Muscle of arm (tissue), 12 donors: ENCODE results near the gene LYPD4. TPM values are rescaled to one million over a fixed set of nuclear protein-coding genes. Genes with fewer than 3 reads are reported as not detected.
A peak's percentile ranks its signal among the peaks of the same experiment; 100 is the strongest.
"Not testable (repeated sequence)": the region's sequence is repeated elsewhere in the genome, so short reads cannot be mapped to it uniquely, and the experiment has no call there.

ENCODE experiments used
- DNase-seq: peaks from one replicate; pipeline ENCODE4 v3.0.0-alpha.2; 2013
- polyA plus RNA-seq, 12 donors: library from polyadenylated mRNA; unstranded; fragments of 120-200 nt; gene quantifications; one replicate each; pipeline ENCODE4 v1.2.1, GENCODE V29; 2013; ENCODE audit not compliant: insufficient read length in 12 of 12

LYPD4 gene
- polyA plus RNA-seq, 12 donors, result not detected

DNA sequence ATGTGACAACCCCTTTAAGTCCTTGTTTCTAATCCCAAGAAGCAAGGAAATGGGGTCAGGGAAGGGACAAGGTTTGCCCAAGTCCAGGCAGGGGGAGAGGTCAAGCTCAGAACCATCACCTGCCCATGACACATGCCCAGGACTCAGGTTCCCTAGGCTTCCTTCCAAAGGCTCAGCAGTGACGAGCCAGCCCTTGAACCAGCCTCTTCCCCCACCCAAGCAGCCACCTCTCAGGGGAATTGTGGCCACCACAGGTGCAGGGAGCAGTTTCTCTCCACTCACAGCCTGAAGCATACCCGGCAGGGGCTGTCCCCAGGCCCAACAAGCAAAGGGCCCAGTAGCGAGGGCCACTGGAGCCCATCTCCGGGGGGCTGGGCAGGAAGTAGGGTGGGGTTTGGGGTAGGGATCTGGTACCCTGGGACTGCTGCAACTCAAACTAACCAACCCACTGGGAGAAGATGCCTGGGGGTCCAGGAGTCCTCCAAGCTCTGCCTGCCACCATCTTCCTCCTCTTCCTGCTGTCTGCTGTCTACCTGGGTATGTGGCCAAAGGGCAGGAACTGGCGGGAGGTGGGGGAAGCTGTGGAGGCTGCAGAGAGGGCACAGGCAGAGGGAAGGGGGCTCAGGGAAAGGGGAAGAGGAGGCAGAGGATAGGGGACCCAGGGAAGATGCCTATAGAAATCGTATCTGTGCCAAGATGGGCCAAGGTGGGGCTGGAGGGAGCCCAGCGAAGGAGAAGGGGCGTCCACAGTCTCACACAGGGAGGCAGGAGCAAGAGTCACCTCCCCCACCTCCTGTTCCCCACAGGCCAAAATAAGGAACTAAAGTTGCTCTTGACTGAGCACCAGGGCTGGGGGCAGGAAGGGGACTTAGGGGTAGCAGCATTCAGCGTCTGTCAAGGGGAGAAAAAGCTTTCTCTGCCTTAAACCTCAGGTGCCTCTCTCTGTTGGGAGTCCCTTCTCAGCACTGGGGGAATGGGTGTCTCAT lies 32.7 kb upstream of the LYPD4 start, which contains the start of gene CD79A:
Gene CD79A, plus strand, starts transcription at position 433 of the 986 bp plus-strand sequence. Its CDS starts 26 bp downstream, at position 459.
- no peak for DNase-seq

DNA sequence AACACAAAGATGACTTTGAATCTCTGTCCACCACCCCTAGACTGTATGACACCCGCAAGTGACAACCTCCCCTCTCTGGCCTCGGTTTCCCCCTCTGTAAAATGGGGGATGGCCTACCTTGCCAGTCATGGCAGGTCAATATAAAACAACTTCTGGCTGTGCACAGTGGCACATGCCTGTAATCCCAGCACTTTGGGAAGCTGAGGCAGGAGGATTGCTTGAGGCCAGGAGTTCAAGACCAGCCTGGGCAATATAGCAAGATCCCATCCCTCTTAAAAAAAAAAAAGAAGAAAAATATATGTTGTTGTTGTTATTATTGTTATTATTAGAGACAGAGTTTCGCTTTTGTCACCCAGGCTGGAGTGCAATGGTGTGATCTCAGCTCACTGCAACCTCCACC lies 31.5 kb upstream of the LYPD4 start:
- DNase-seq, result not testable (repeated sequence)

DNA sequence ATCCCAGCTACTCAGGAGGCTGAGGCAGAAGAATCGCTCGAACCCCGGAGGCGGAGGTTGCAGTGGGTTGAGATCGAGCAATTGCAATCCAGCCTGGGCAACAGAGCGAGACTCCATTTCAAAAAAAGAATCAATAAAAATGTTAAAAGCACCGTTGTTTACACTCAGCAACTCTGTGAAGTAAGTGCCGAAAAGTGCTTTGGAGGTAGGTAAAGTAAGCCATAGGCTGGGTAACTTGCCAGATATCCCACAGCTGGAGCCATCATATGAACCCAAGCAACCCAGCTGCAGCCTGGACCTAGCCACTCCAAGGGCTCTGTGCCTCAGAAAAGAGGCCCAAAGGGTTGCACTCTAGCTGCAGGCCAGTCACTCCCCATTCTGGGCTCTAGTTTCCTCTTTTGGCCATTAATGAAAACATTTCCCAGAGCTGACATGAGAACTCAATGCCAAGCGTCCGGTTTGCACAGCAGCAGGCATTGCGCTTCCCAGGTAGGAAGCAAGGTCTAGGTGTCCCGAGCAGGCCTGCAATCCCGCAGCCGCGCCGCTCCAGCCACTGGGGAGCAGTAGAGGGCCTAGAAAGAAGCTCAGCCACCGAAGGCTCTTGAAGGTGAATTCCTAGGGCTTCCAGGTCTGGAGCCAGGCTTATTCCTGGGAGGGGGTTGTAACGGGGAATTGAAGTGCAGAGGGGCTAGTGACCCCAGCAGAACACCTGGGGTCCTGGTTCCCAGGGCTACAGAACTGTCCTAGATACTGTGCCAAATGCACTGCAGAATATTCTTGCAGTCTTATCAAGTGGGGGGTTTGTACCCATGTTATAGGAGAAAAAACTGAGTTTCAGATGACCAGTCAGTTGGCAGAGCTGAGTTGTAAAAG lies 28.5 kb upstream of the LYPD4 start:
- no peak for DNase-seq

DNA sequence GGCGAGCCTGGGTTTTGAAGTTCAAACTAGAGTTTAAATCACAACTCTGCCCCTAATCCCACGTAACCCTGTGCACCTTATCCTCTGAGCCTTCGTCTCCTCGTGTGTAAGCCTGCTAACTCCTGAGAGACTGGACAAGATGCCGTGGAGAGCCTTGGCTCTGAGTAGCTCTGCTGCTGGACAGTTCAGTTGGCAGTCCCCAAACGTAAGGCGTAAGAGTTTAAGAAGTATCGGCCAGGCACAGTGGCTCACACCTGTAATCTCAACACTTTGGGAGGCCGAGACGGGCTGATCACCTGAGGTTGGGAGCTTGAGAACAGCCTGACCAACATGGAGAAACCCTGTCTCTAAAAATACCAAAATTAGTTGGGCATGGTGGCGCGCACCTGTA lies 27.9 kb upstream of the LYPD4 start:
- DNase-seq, result no peak

DNA sequence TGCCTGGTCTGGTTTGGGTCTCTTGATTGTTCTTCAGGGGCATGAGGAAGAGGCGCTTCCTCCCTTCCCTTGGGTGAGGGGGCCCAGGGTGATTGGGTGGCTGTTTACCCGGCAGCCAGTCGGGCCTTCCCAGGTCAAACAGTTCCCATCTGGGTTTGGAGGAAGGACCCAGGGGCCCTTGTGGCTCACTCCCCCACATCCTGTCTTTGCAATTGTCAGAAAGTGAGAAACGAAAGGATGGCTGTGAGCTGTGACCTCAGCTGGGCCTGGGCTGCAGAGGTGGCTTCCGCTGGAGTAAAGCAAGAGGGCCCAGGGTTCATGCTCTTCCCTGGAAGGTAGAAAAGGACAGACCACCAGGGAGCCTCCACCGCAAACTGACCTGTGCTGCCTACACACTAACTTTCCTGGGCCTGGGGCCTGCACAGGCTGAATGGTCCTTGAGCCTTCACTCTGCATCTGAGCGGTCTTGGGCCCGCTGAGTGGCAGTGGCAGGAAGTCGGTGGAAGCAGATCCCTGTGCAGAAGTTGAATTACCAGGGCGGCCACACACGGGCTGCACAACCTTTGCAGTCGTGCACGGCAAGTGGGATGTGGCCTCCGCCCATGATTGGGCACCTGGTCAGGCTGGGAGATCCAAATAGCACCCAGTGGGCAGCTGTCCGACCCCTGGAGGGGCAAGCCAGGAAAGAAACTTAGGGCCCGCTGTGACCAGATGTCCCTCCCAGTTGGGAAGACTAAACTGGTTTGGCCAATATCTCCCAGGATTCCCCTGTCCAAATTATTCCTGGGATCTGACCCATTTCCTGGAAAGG lies 27.3 kb upstream of the LYPD4 start:
- no peak for DNase-seq

DNA sequence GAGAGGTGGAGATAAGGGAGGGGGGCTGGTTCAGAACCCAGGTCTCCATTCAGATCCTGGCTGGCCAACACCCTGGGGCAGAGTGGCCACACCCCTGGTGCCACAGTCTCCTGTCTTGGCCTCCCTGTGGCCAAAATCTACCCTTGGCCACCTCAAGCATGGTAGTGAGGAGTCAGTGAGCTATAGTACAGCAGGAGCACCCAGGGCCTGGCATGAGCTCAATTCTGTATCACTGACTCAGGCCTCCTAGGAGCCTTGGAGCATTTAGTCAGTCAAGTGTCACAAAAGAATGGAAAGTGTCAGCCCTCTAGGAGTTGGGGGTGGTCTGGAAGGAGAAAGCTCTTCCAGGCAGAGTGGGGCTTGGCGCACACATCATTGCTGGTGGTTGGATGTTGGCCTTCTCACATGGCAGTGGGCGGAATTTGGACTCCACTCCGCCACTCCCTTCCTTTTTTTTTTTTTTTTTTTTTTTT lies 26.0 kb upstream of the LYPD4 start:
- no peak for DNase-seq

DNA sequence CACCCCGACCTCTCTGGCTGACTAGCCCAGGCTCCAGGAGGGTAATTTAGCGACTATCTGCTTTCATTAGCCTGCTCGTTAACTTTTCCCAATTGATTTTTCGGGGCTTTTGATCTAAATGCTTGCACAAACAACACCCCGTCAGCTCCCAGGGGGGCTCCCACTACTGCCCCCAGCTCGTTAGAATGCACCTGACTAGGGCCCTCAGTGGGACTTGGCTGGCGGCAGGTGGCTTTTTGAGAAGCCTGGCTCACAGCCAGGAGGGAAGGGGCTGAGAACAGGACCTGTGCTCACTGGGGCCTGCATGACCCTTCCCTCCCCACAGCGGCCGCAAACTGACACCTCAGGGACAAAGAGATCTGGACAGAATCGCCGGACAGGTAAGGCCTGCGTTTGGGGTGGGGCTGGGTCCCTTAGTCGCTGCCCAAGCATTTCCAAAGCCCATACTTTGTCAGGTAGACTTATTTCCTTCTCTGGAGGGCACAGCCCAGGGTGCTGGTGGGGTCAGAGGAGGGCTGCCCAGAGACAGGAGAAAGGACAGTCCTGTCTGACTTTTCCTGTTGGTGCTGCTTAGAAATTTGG lies 25.0 kb upstream of the LYPD4 start:
- DNase-seq, result no peak

DNA sequence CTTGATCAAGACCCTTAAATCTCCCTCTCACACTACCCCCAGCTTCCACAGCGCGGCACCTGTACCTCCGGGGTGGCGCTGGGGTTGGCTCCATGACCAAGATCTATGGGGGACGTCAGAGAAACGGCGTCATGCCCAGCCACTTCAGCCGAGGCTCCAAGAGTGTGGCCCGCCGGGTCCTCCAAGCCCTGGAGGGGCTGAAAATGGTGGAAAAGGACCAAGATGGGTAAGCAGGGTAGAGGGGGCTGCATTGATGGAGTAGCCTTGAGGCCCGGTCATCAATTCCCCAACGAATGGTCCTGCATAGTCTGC lies 24.5 kb upstream of the LYPD4 start:
- DNase-seq, result no peak

DNA sequence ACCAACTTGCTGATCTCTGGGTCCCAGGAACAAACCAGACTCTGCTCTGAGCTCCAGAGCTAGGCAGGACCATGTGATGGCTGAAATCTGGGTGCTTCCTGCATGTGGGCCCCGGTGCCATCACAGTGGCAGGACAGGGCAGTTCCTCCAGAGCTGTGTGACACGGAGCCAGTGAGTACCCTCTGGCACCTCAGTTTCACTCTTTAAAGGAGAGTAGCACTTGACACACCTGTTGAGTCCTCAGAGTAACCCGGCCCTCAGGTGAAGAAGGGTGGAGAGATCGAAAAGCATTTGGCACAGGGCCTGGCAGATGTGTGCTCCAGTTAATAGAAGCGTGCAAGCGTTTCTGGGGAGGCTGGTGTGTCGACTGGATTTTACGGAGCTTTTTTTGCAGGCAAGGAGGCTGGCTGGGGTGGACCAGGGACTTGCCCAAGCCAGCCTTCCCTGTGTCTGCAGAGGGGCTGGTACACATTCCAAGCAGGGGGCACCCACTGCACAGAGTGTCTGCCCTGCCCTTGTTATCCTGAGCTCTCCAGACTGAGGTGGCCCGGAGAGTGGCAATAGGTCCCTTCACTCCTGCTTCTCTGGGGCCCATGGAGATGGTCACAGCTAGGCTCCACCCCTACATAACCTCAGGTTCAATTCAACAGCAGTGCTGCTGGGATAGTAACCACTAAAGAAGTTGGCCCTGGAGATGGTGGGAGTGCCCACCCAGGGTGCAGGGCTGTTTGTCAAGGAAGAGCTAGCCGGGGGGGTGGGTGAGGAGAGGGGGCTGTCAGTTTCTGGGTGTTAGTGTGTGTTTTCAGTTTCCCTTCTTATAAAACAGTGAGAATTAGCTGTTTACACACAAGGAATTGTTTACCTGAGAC lies 23.9 kb upstream of the LYPD4 start:
- no peak for DNase-seq

DNA sequence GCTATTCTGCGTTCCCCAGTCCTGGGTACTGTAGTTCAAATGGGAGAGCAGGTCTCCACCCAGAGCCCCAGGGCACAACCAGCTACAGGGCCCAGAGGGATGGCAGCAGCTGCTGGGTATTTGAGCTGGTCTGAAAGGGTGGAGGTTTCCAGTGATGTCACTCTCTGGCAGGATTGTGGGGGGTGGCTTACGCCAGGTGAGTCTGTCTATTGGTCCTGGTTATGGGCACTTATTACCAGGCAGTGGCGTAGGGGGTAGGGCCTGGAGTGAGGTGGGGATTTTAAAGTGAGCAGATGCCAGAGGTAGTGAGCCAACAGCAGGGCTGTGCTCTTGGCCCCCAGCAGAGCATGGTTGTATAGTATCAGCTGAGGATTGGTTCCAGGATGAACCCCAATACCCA lies 21.8 kb upstream of the LYPD4 start:
- DNase-seq, result no peak

DNA sequence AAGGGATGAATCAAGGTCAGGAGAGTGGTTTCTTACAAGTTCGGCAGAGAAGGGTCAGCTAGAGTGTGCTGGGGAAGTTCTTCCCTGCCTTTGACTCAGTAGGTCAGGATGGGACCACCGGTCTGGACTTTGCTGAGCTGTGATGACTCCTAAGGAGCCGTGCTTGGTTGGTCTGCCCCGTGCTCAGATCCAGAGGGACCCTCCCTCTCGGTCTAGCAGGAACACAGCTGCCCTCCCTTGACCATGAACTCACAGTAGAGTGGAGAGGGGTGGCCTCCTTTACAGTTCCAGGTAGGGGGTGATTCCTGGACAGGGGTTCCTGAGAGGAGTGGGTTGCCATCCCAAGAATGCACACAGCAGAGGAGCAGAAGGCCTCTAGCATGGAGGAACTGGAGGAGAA lies 19.9 kb upstream of the LYPD4 start:
- DNase-seq, result no peak

DNA sequence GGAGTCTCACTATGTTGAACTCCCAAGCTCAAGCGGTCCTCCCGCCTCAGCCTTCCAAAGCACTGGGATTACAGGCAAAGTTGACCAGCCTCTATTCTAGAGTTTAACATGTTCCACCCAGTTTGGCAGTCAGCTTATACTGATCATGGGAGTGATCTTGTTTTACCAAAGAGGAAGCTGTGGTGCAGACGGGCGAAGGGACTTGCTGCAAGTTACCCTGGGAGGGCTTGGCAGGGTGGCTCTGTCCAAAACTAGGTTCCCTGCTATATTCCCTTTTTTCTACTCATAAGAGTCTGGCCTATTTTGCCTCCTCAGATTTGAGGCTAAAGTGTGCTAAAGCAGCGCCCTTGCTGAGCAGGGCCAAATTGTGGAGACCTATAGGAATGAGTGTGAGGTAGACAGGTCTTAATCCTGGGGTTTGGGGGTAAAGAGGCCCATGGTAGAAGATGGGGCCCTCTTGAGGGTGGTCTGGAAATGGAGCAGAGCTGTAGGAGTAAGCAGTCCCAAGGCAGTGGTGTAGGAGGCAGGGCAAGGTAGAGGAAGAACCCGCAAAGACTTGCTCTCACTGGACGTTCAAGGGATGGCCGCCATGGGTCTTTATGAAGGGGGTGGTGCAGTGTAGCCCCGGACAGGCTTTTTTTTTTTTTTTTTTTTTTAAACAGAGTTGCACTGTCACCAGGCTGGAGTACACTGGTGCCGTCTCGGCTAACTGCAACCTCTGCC lies 18.9 kb upstream of the LYPD4 start:
- no peak for DNase-seq

DNA sequence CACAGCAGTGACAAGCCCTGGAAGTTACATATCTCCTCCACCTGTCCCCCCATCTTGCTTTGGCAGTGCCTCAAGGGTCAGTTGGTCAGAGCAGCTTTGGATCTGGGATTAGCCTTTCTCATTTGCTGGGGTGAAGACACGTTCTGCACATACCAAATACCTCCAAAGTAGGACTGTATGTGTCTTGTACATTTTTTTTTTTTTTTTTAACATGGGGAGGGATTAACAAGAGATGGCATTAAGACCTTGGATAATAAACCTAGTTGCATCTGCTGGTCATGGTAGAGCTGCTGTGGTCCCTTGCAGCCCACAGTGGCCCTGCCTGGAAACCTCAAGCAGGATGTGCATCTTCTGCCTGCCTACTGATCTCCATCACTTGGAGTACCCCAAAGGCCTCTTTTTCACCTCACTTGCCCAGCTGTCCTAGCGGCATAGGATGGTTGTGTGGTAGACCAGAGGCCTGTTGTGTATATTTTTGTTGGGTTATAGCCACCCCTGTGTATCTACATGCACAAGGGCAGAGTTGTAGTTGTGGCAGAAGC lies 18.0 kb upstream of the LYPD4 start:
- DNase-seq, result no peak

DNA sequence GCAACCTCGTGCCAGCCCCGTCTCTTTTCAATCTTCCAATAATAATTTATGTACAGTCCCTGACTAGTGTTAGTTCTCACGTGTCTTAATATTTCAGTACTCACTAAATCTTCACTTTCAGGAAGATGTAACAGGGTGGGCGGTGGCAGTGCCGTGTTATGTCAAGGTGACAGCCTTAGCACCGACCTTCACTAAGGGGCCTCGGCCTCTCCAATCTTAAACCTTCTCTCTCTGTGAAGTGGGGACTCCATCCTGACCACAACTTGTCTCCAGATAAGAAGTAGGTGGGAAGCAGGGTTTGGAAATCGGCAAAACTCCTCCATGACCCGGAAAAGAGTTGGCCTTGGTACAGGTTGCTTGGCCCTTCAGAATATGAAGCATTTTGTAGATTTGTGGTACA lies 17.4 kb upstream of the LYPD4 start:
- DNase-seq, result no peak

DNA sequence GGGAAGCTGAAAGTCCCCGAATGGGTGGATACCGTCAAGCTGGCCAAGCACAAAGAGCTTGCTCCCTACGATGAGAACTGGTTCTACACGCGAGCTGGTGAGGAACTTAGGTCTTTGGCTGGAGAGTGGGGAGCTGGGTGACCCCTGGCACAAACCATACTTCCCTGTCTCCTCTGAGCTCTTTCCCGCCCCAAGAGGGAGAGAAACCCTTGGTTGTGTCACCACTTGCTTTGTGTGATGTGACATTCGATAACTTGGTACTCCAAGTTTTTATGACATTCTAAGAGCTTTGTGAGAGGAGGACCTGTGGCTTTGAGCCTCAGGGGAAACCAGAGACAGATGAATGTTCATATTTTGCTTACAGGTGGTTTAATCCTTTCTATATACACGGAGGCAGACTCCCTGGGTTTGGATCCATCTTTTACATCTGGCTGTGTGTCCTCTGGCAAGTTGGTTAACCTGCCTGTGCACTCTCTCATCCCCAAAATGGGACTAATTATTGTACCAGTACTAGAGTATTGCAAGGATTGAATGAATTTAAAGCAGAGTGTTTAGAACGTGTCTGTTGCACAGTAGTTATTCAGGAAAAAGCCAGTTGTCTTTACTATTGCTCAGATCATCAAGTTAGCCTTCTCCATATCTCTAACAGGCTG lies 16.8 kb upstream of the LYPD4 start:
- DNase-seq, result no peak

DNA sequence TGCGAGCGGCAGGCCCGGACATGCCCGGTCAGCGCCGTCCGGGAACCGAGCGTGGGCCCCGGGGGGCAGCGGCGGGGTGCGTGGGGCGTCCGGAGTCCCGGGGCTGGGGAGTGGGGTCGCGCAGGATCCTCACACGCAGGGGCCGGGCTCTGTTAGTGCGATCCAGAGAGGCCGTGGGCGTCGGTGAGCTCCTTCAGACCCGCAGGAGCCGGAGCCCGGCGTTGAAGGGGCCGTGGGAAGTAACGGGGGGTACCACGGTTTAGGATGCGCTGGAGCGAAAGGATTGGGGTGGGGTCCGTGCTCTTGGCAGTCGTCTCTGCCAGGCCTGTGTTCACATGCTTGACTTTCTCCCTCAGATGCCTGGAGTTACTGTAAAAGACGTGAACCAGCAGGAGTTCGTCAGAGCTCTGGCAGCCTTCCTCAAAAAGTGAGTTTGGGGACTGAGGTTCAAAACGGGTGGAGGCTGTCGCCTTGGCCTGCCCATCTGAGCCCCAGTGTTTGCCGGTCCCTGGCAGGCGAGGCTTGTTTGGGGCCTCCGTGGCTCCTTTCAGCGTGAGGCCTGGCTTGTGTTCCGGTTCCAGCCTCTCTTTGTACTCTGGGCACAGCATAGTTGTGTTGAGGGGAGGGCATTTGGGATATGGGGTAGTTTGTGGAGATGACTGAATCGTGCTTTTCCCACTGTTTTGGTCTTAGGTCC lies 16.1 kb upstream of the LYPD4 start:
- DNase-seq, result no peak

DNA sequence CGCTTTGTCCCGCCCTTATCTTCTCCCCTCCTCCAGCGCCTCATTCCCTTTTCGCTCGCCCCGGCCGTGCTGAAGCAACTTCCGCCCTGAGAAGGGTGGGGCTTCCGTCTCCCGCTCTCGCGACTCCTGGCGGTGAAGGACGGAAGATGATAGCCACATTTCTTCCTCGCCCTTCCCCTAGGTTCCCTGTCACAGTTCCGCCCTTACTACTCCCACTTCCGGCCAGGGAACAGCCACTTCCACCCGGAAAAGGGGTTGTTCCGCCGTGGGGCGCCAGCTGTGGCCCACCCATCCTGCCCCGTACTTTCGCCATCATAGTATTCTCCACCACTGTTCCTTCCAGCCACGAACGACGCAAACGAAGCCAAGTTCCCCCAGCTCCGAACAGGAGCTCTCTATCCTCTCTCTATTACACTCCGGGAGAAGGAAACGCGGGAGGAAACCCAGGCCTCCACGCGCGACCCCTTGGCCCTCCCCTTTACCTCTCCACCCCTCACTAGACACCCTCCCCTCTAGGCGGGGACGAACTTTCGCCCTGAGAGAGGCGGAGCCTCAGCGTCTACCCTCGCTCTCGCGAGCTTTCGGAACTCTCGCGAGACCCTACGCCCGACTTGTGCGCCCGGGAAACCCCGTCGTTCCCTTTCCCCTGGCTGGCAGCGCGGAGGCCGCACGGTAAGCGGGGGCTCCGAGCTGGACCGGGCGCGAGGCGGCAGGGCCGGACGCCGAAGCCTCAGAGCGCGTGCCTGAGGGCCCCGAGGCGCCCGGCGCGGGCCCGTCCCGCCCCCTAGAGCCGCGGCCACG lies 15.3 kb upstream of the LYPD4 start, which contains the start of gene RPS19:
Gene RPS19, plus strand, starts transcription at position 638 of the 801 bp plus-strand sequence. CDS start 520 bp downstream, outside the sequence.
- peak; percentile 100 for DNase-seq
